GM12891 (cell line): ENCODE data around the gene CCDC40.

Source experiments
- PAX5 ChIP-seq: IDR thresholded peaks from 2 replicates; pipeline ENCODE4 v1.6.1; 2011; ENCODE audit warnings: low read length, moderate library complexity, mild to moderate bottlenecking; ENCODE audit not compliant: insufficient read depth, severe bottlenecking
- POLR2A ChIP-seq: IDR thresholded peaks from 2 replicates; pipeline ENCODE4 v1.6.1; 2011; ENCODE audit warnings: low read depth, low read length, control low read depth
- POLR2AphosphoS5 ChIP-seq: IDR thresholded peaks from 2 replicates; pipeline ENCODE4 v1.6.1; 2011; ENCODE audit warnings: low read depth, low read length, control low read depth
- POU2F2 ChIP-seq: IDR thresholded peaks from 2 replicates; pipeline ENCODE4 v1.6.1; 2011; ENCODE audit warnings: low read depth, mild to moderate bottlenecking, control low read depth, low read length, moderate library complexity
- SPI1 ChIP-seq: IDR thresholded peaks from 2 replicates; pipeline ENCODE4 v1.6.1; 2011; ENCODE audit warnings: low read depth, low read length, control low read depth
- TAF1 ChIP-seq: IDR thresholded peaks from 2 replicates; pipeline ENCODE4 v1.6.1; 2011; ENCODE audit warnings: low read depth, low read length, control low read depth

- TF ChIP-seq POLR2A (no peak), TAF1 (no peak), PAX5 (no peak), POLR2AphosphoS5 (no peak), POU2F2 (no peak), SPI1 (no peak)
These were observed 60.7 kb downstream of the CCDC40 start for GRCh38 chr17:80097127-80097621.
